ENCODE data around the gene RPL3. TPM values are rescaled to one million over a fixed set of nuclear protein-coding genes. Genes with fewer than 3 reads are reported as not detected.
A peak's percentile ranks its signal among the peaks of the same experiment; 100 is the strongest.

Gene RPL3
- total RNA-seq, 2 donors from 2014 or later, result 2,218 to 2,701 TPM

DNA sequence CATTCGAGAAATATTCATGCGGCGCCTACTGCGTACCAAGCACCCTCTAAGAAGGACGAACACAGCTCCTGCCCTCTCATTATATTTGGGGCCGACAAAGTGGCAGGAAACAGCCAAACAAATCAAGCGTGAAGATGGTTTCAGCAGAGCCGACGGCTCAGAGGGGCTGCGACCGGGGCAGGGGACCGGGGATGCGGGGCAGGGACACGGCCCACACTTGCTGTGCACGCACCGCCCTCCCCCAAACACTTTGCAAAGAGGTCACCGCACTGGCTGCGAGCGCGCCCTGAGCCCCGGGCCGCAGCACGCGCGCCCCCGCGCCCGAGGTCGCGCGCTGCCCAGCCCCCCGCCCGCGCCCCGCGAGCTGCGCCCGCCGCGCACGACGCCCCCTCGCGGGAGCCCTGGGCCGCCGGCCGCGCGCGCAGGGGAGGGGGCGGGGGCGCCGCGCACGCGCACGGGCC lies 30.1 kb upstream of the RPL3 start:
- Histone ChIP-seq H3K9me3 (ENCODE audit: control insufficient read depth, low read length) (no peaks in the 10 kb centered on the region), H3K4me1 (ENCODE audit: control insufficient read depth, insufficient read depth, low read length) (peaks cover 6% of the 10 kb centered on the region), H3K4me3 (ENCODE audit: low read length) (peak overlapping the region; percentile 81), H3K27me3 (ENCODE audit: control insufficient read depth, insufficient read depth, low read length, poor library complexity, severe bottlenecking) (no peaks in the 10 kb centered on the region), H3K36me3 (ENCODE audit: control insufficient read depth, insufficient read depth, low read length) (no peaks in the 10 kb centered on the region), H3K27ac (ENCODE audit: low read depth, low read length) (no peak overlapping the region), H3K9ac (ENCODE audit: extremely low read depth, low read length, poor library complexity, severe bottlenecking) (peak overlapping the region; percentile 41)
- peak; percentile 79 for DNase-seq
- Mint-ChIP-seq H3K4me3 (peak overlapping the region; percentile 71), H3K27me3 (ENCODE audit: insufficient read depth) (peaks cover 9% of the 10 kb centered on the region), H3K4me1 (peaks cover 10% of the 10 kb centered on the region), H3K27ac (peak overlapping the region; percentile 72), H3K36me3 (ENCODE audit: low read depth) (no peaks in the 10 kb centered on the region), H3K9me3 (no peaks in the 10 kb centered on the region)
- TF ChIP-seq, protein P1, sequence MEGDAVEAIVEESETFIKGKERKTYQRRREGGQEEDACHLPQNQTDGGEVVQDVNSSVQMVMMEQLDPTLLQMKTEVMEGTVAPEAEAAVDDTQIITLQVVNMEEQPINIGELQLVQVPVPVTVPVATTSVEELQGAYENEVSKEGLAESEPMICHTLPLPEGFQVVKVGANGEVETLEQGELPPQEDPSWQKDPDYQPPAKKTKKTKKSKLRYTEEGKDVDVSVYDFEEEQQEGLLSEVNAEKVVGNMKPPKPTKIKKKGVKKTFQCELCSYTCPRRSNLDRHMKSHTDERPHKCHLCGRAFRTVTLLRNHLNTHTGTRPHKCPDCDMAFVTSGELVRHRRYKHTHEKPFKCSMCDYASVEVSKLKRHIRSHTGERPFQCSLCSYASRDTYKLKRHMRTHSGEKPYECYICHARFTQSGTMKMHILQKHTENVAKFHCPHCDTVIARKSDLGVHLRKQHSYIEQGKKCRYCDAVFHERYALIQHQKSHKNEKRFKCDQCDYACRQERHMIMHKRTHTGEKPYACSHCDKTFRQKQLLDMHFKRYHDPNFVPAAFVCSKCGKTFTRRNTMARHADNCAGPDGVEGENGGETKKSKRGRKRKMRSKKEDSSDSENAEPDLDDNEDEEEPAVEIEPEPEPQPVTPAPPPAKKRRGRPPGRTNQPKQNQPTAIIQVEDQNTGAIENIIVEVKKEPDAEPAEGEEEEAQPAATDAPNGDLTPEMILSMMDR (conservative IDR thresholded peaks at IDR 0.05), result no peak
- 3 to 29% methylated on average over 6 to 57 of the region's 57 CpGs for WGBS, 2 experiments (ENCODE audit: insufficient coverage in 1 of 2, insufficient read length in 1 of 2)

DNA sequence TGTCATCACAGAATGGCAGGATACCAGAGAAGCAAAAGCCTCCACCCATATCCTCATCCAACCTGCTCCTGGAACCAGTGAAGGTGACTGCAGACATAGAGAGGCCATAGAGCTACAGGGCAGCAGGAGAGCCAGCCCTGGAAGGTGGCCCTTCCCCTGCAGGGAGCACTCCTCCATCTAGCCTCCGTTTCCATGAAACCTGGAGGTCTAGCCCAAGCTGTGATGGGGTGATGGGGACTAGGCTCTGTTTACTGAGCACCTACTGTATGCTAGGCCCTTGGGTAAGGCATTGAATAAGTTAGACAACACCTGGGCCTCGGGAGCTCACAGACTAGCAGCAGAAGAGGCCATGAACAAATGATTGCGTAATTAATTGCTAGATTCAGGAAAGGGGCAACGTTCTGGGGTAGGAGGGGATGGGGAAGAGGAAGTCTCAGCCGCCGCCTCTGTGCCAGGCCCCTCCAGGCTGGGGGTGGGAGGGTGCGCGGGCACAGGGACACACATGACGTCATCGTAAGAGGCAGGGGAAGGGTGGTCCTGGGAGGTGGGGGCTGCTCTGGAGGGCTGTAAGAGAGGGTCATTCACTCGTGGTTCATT lies 29.6 kb upstream of the RPL3 start:
- H3K4me1 ChIP-seq (ENCODE audit: control insufficient read depth, insufficient read depth, low read length), result peaks cover 6% of the 10 kb centered on the region
- DNase-seq, result no peak
- no peak overlapping the region for H3K27ac ChIP-seq (ENCODE audit: low read depth, low read length)
- no peaks in the 10 kb centered on the region for H3K9me3 ChIP-seq (ENCODE audit: control insufficient read depth, low read length)
- TF ChIP-seq, protein P1 (conservative IDR thresholded peaks at IDR 0.05), result no peak
- Mint-ChIP-seq H3K4me1 (peaks cover 10% of the 10 kb centered on the region), H3K9me3 (no peaks in the 10 kb centered on the region), H3K27me3 (ENCODE audit: insufficient read depth) (peaks cover 9% of the 10 kb centered on the region), H3K27ac (peak overlapping the region; percentile 72), H3K36me3 (ENCODE audit: low read depth) (no peaks in the 10 kb centered on the region), H3K4me3 (peak overlapping the region; percentile 71)
- H3K27me3 ChIP-seq (ENCODE audit: control insufficient read depth, insufficient read depth, low read length, poor library complexity, severe bottlenecking), result no peaks in the 10 kb centered on the region
- no peaks in the 10 kb centered on the region for H3K36me3 ChIP-seq (ENCODE audit: control insufficient read depth, insufficient read depth, low read length)
- peak overlapping the region; percentile 81 for H3K4me3 ChIP-seq (ENCODE audit: low read length)
- WGBS, 2 experiments (ENCODE audit: insufficient coverage in 1 of 2, insufficient read length in 1 of 2), result 44 to 51% methylated on average over 7 to 11 of the region's 11 CpGs
- H3K9ac ChIP-seq (ENCODE audit: extremely low read depth, low read length, poor library complexity, severe bottlenecking), result peak overlapping the region; percentile 41

DNA sequence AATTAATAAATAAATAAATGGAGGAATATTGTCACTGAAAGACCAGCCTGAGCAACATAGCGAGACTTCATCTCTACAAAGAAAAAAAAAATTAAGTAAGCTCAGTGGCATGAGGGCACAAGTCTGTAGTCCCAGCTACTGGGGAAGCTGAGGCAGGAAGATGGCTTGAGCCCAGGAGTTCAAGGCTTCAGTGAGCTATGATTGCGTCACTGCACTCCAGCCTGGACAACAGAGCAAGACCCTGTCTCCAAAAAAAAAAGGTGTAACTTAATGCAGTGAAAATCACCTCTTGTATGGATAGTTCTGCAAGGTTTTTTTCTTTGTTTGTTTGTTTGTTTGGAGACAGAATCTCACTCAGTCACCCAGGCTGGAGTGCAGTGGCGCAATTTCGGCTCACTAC lies 25.8 kb upstream of the RPL3 start:
- DNase-seq, result no peak
- H3K36me3 ChIP-seq (ENCODE audit: control insufficient read depth, insufficient read depth, low read length), result no peaks in the 10 kb centered on the region
- TF ChIP-seq, protein P1 (conservative IDR thresholded peaks at IDR 0.05), result no peak
- no peak overlapping the region for H3K9ac ChIP-seq (ENCODE audit: extremely low read depth, low read length, poor library complexity, severe bottlenecking)
- no peaks in the 10 kb centered on the region for H3K9me3 ChIP-seq (ENCODE audit: control insufficient read depth, low read length)
- H3K27me3 Mint-ChIP-seq (ENCODE audit: insufficient read depth), result peaks cover 5% of the 10 kb centered on the region
- H3K4me1 Mint-ChIP-seq, result peaks cover 3% of the 10 kb centered on the region
- no peak overlapping the region for H3K27ac ChIP-seq (ENCODE audit: low read depth, low read length)
- H3K4me3 Mint-ChIP-seq, result no peak overlapping the region
- H3K27me3 ChIP-seq (ENCODE audit: control insufficient read depth, insufficient read depth, low read length, poor library complexity, severe bottlenecking), result no peaks in the 10 kb centered on the region
- H3K4me3 ChIP-seq (ENCODE audit: low read length), result no peak overlapping the region
- no peaks in the 10 kb centered on the region for H3K9me3 Mint-ChIP-seq
- 78 to 91% methylated on average over 3 to 4 of the region's 4 CpGs for WGBS, 2 experiments (ENCODE audit: insufficient coverage in 1 of 2, insufficient read length in 1 of 2)
- no peak overlapping the region for H3K27ac Mint-ChIP-seq
- no peaks in the 10 kb centered on the region for H3K4me1 ChIP-seq (ENCODE audit: control insufficient read depth, insufficient read depth, low read length)
- no peaks in the 10 kb centered on the region for H3K36me3 Mint-ChIP-seq (ENCODE audit: low read depth)

Measured in endodermal cell (in vitro differentiated cells).